ENCODE results near the gene GRB10.

GRCh38 chr7:50757703-50758390 lies 24.8 kb downstream of the GRB10 start:
- TF ChIP-seq ZNF565 (CRISPR knock-in tag; conservative IDR thresholded peaks at IDR 0.05; ENCODE audit: low read depth) (no peak), PATZ1 (CRISPR knock-in tag; IDR thresholded peaks at IDR 0.05; ENCODE audit: borderline replicate concordance) (no peak), TSHZ2 (CRISPR knock-in tag; IDR thresholded peaks at IDR 0.05) (no peak), ESRRG (CRISPR knock-in tag; IDR thresholded peaks at IDR 0.05) (no peak)
